ENCODE data around the gene KREMEN1. TPM values are rescaled to one million over a fixed set of nuclear protein-coding genes. Genes with fewer than 3 reads are reported as not detected.

KREMEN1 gene
- total and polyA plus RNA-seq, 2 of the 4 experiments (the other 2 are of a cell fraction) = 2.9 to 4.6 TPM

DNA sequence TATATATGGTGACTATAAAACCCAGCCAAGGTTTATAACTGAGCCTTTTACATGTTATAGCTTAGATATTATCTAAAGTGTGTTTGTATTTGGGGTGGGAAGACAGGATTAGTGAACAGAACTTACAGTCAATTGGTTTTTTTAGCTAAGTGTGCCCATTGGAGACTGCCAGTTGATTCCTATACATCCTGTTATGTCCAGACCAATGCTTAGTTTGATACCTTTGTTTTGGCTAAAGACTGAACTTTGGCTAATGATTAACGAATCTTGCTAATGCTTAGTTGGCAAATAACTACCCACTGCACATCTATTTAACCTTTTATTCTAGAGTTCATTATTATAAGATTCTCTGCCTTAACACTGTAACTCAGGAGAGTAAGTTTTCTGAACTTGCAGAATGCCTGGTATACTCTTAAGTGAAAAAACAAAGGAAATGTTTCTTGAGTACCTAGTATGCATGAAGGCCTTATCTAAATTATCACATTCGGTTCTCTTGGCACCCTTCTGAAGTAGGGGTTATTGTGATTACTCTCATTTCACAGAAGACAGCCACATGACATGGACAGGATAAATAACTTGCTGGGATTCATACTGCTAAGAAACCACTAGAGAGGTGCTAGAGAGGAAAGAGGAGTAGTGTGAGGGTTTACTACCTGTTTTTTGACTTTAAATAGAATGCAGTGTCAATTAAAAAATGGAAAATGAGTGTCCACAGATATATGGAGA, 54.0 kb downstream of the KREMEN1 start:
- H3K4ac ChIP-seq (ENCODE audit: low read depth, low read length) = no peak overlapping the region
- dilution Hi-C loops (cut with HindIII; ENCODE audit: low sequenced_read_pairs, unreplicated experiment) = no loop called here
- no peak overlapping the region for H4K8ac ChIP-seq (ENCODE audit: low read depth in 2 of 2, low read length in 2 of 2)
- peaks cover 4% of the 10 kb centered on the region for H3K9me1 ChIP-seq (ENCODE audit: insufficient read depth, low read length)
- peaks cover 3% of the 10 kb centered on the region; the same call in 1 of the 2 replicates for H3K4me1 ChIP-seq (ENCODE audit: control insufficient read depth, insufficient read depth, low read length)
- no peak overlapping the region for H3K56ac ChIP-seq (ENCODE audit: extremely low read depth, insufficient read depth, low read length)
- ChIA-PET CTCF (no interaction called here), POLR2A (ENCODE audit: unreplicated experiment) (no interaction called here)
- H3K18ac ChIP-seq (ENCODE audit: low read depth, low read length) = no peak overlapping the region
- no peak overlapping the region for H2BK120ac ChIP-seq (ENCODE audit: low read depth, low read length)
- no peak for DNase-seq
- in situ Hi-C loops (cut with MboI; ENCODE audit: low sequenced_read_pairs) = no loop called here
- no peak overlapping the region for H3K23ac ChIP-seq (ENCODE audit: low read depth, low read length)
- no peak overlapping the region for H3K4me2 ChIP-seq (ENCODE audit: low read depth, low read length)
- intact Hi-C loops (cut with micrococcal nuclease) = no loop called here
- no peak overlapping the region for H2BK5ac ChIP-seq (ENCODE audit: low read depth, low read length, poor library complexity, severe bottlenecking)
- no peaks in the 10 kb centered on the region for H3K9me3 ChIP-seq (ENCODE audit: control insufficient read depth, insufficient read depth, low read length)
- H4K5ac ChIP-seq (ENCODE audit: low read depth, low read length) = no peak overlapping the region
- no peak overlapping the region for H3K14ac ChIP-seq (replicated peaks; ENCODE audit: low read depth, low read length)
- H3K27me3 ChIP-seq (ENCODE audit: control insufficient read depth, insufficient read depth, low read length) = no peaks in the 10 kb centered on the region
- no peaks in the 10 kb centered on the region for H4K20me1 ChIP-seq (ENCODE audit: insufficient read depth, low read length)
- H3K27ac ChIP-seq (ENCODE audit: insufficient read depth, low read length) = no peak overlapping the region
- no peak overlapping the region for H2AFZ ChIP-seq (replicated peaks; ENCODE audit: low read length, poor library complexity)
- no peak overlapping the region for H2AK9ac ChIP-seq (replicated peaks; ENCODE audit: low read depth, low read length, poor library complexity)
- H2AK5ac ChIP-seq (ENCODE audit: low read depth, low read length) = no peak overlapping the region
- no peak overlapping the region for H3K9ac ChIP-seq (ENCODE audit: low read depth, low read length)
- H3K36me3 ChIP-seq (ENCODE audit: control insufficient read depth, insufficient read depth, low read length) = no peaks in the 10 kb centered on the region
- TF ChIP-seq RAD21 (IDR thresholded peaks at IDR 0.05; ENCODE audit: low read length) (no peak), MAZ (IDR thresholded peaks at IDR 0.05; ENCODE audit: borderline replicate concordance, low read depth, low read length) (no peak), SMC3 (IDR thresholded peaks at IDR 0.05; ENCODE audit: low read depth, low read length) (no peak), MAFK (IDR thresholded peaks at IDR 0.05; ENCODE audit: low read depth, low read length) (peak; percentile 9; the same call in 1 of the 2 replicates)
- TF ChIP-seq, protein P1, sequence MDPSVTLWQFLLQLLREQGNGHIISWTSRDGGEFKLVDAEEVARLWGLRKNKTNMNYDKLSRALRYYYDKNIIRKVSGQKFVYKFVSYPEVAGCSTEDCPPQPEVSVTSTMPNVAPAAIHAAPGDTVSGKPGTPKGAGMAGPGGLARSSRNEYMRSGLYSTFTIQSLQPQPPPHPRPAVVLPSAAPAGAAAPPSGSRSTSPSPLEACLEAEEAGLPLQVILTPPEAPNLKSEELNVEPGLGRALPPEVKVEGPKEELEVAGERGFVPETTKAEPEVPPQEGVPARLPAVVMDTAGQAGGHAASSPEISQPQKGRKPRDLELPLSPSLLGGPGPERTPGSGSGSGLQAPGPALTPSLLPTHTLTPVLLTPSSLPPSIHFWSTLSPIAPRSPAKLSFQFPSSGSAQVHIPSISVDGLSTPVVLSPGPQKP (IDR thresholded peaks at IDR 0.05; ENCODE audit: borderline replicate concordance, low read depth, low read length) = no peak
- no TSS peak for BruUV-seq (replicated peaks)
- no peak overlapping the region for H2BK15ac ChIP-seq (ENCODE audit: low read depth, low read length)
- no peak for ATAC-seq (ENCODE audit: low read depth)
- H4K91ac ChIP-seq (ENCODE audit: insufficient read depth, low read depth, low read length) = no peak overlapping the region
- no CpG with 5 or more reads among the region's 2 CpGs for WGBS, 2 experiments (ENCODE audit: extremely low coverage in 2 of 2, insufficient read length in 1 of 2)
- no peak overlapping the region for H3K4me3 ChIP-seq (ENCODE audit: insufficient read depth, low read depth, low read length)
- no peak overlapping the region for H2BK20ac ChIP-seq (ENCODE audit: low read depth, low read length)
- no peaks in the 10 kb centered on the region for H3K79me1 ChIP-seq (ENCODE audit: low read depth in 1 of 2, low read length in 2 of 2)
